T-helper 2 cell treated with Interferon-gamma antibody and Interleukin-4, amounts not matched to agents 100 ng/mL and 5 ng/mL, for 36 hours (primary cell): Measurements from ENCODE around the gene TPGS1. TPM values are rescaled to one million over a fixed set of nuclear protein-coding genes. Genes with fewer than 3 reads are reported as not detected.
"Not testable (repeated sequence)": the region's sequence is repeated elsewhere in the genome, so short reads cannot be mapped to it uniquely, and the experiment has no call there.

Experiments used
- intact Hi-C: fragments of 100-400 bp; cut with micrococcal nuclease; formaldehyde crosslinking; loops from one replicate; pipeline ENCODE4 v1.15.1; 2023
- total RNA-seq: library from RNA; stranded (reverse); gene quantifications from 2 replicates; pipeline ENCODE4 v1.2.3, GENCODE V29; 2022

The TPGS1 gene
- total RNA-seq, 1 donor from 2014 or later: 21.8 TPM

- intact Hi-C loops: no loop called here
Measured at GRCh38 chr19:475360-475759, 31.9 kb upstream of the TPGS1 start.

- intact Hi-C loops: no loop called here
Measured at GRCh38 chr19:478236-478903, 28.9 kb upstream of the TPGS1 start.

GRCh38 chr19:478976-479375 is 28.3 kb upstream of the TPGS1 start:
- intact Hi-C loops: no loop called here

- intact Hi-C loops: no loop called here
Measured at GRCh38 chr19:480016-480855, 27.1 kb upstream of the TPGS1 start.

- intact Hi-C loops: not testable (repeated sequence)
Measured at GRCh38 chr19:481100-481499, 26.2 kb upstream of the TPGS1 start.

GRCh38 chr19:482186-483041 is 24.9 kb upstream of the TPGS1 start:
- intact Hi-C loops: no loop called here

- intact Hi-C loops: no loop called here
Measured at GRCh38 chr19:483332-484072, 23.8 kb upstream of the TPGS1 start.

GRCh38 chr19:484494-484893 is 22.8 kb upstream of the TPGS1 start:
- intact Hi-C loops: no loop called here

- intact Hi-C loops: no loop called here
Measured at GRCh38 chr19:485077-485476, 22.2 kb upstream of the TPGS1 start.

GRCh38 chr19:485583-486236 is 21.6 kb upstream of the TPGS1 start:
- intact Hi-C loops: no loop called here

- intact Hi-C loops: loop anchor here (1.0 kb wide), 1 partner anchor 18 kb away; no protein-coding TSS in a partner anchor
Measured at GRCh38 chr19:488505-489417, 18.5 kb upstream of the TPGS1 start.

GRCh38 chr19:489418-490196 is 17.7 kb upstream of the TPGS1 start:
- intact Hi-C loops: loop anchor here (1.0 kb wide), 1 partner anchor 17 kb away; no protein-coding TSS in a partner anchor

- intact Hi-C loops: no loop called here
Measured at GRCh38 chr19:491146-491741, 16.1 kb upstream of the TPGS1 start.

- intact Hi-C loops: no loop called here
Measured at GRCh38 chr19:492091-492531, 15.2 kb upstream of the TPGS1 start.

GRCh38 chr19:493391-494170 is 13.7 kb upstream of the TPGS1 start:
- intact Hi-C loops: no loop called here

- intact Hi-C loops: no loop called here
Measured at GRCh38 chr19:494171-495080, 12.9 kb upstream of the TPGS1 start.
